ENCODE results near the gene ADNP.

- no peak for TF ChIP-seq E2F4 (CRISPR knock-in tag; IDR thresholded peaks at IDR 0.05; ENCODE audit: borderline replicate concordance, low read depth)
- TF ChIP-seq SP1 (CRISPR knock-in tag; conservative IDR thresholded peaks at IDR 0.05), result no peak
- no peak for TF ChIP-seq RELA (CRISPR knock-in tag; IDR thresholded peaks at IDR 0.05; ENCODE audit: borderline replicate concordance)
- no peak for TF ChIP-seq CTCF (IDR thresholded peaks at IDR 0.05)
- TF ChIP-seq FOXP4 (CRISPR knock-in tag; IDR thresholded peaks at IDR 0.05), result no peak
- TF ChIP-seq ZNF263 (CRISPR knock-in tag; IDR thresholded peaks at IDR 0.05; ENCODE audit: low read depth), result no peak
- no peak for TF ChIP-seq GABPB1 (CRISPR knock-in tag; IDR thresholded peaks at IDR 0.05)
- no peak for TF ChIP-seq ATF6 (CRISPR knock-in tag; IDR thresholded peaks at IDR 0.05)
- TF ChIP-seq IRF1 (CRISPR knock-in tag; IDR thresholded peaks at IDR 0.05), result no peak
- no peak for TF ChIP-seq NR2C2 (CRISPR knock-in tag; IDR thresholded peaks at IDR 0.05)
- no peak for TF ChIP-seq CREB1 (CRISPR knock-in tag; IDR thresholded peaks at IDR 0.05)
Measured at GRCh38 chr20:50892394-50892793, 38.8 kb downstream of the ADNP start.
